GM12801 (cell line): ENCODE results near the gene TRIM33.

Source experiments
- TF ChIP-seq, protein P1 (sequence below): IDR thresholded peaks from one replicate; pipeline ENCODE4 v1.5.1; 2011; ENCODE audit warnings: control low read depth; ENCODE audit not compliant: insufficient read length; ENCODE audit errors: extremely low read depth

The TRIM33 gene

DNA sequence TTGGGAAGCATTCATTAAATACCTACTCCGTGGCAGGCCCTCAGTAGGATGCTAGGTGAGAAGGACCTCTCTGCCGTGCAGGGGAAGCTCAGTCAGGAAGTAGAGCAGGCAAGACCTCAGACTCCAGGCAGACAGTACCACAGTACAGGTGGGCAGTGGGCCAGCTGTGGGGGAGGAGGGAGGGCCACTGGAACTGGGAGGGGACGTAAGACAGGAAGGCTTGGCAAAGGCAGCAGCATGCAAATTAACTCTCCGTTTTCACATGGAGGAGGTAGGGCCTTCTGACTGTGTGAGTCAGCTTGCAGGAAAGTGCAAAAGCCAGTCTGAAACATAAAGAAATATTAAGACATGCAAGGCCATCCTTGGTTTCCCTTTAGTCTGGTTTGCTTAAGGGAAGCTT lies 157.7 kb downstream of the TRIM33 start:
- TF ChIP-seq, protein P1, sequence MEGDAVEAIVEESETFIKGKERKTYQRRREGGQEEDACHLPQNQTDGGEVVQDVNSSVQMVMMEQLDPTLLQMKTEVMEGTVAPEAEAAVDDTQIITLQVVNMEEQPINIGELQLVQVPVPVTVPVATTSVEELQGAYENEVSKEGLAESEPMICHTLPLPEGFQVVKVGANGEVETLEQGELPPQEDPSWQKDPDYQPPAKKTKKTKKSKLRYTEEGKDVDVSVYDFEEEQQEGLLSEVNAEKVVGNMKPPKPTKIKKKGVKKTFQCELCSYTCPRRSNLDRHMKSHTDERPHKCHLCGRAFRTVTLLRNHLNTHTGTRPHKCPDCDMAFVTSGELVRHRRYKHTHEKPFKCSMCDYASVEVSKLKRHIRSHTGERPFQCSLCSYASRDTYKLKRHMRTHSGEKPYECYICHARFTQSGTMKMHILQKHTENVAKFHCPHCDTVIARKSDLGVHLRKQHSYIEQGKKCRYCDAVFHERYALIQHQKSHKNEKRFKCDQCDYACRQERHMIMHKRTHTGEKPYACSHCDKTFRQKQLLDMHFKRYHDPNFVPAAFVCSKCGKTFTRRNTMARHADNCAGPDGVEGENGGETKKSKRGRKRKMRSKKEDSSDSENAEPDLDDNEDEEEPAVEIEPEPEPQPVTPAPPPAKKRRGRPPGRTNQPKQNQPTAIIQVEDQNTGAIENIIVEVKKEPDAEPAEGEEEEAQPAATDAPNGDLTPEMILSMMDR, result no peak

DNA sequence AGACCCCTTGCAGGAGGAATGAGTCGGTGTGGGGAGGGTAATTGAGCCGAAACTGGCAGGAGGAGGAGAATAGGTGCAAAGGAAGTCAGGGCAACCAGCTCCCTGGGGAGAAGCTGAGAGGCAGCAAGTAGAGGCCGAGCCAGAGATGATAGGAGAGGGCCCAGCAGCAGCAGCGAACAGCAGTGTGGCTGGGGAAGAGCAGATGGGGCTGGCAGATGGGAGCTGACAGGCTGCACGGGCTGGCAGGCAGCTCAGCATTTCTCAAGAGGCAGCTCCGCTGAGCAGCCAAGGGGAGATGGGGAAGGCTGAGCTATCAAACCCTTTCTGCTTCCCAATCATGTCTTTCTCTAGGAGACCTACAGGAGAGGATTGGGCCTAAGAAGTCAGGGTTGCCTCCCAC lies 158.2 kb downstream of the TRIM33 start:
- TF ChIP-seq, protein P1, result no peak

DNA sequence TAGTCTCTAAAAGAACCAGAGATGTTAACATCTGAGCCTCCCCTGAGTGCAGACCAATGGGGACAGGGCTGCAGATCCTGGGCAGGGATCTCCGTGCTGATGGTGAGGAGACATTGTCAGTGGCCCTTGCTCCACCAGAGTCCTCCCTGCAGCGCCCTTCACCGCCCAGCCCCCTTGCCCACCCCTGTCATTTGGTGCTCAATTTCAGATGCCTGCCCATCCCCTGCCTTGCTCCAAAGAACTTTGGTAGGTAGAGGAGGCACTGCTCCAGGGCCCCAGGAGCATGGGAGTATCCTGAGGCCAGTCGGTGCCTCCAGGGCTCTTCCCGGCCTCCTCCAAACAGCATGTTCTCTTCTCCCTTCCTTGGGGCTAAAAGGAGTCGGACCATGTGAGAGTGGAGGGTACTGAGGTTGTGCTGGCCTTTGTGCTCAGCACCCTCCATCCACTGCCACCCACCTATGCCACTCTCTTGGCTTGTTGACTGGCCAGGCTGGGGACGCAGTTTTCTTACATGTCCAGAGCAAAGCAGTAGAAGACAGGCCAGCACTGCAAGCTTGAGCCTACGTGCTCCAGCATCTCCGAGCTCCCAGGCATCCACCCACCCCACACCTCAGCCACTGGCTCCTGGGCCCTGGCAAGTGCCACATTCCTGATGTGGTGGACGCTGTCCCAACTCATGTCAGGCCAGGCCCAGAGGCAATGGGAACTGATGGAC lies 160.1 kb downstream of the TRIM33 start:
- TF ChIP-seq, protein P1, result no peak

DNA sequence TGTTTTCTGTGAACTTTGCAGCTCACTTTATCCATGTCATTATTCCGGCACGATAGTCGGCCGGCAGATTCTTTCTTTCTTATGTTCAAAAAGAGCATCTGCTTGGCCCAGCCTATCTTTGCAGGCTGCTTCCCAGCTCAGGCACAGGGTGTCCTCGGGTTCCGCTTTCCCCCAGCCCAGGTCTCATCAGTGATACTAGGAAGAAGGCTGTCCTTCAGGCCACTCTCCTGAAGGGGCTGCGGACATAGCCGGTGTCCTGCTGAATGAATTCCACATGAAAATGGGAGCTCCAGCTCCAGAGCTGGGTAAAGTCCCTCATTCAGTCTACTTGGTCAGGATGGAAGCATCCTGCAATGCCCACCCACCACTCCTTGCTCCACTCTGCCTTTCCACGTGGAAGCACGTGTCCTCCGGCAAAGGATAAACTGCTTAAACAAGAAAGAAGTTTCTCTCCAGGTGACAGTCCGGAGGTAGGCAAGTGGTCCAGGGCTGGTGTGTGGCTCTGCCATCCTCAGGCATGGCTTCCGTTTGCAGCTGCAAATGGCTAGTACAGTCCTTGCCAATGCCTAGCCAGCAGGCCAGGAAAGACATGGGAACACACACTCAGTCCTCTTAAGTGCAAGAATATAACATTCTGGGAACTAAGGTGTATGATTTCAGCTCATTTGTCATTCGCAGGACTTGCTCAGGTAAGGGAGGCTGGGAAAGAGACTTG lies 161.0 kb downstream of the TRIM33 start:
- TF ChIP-seq, protein P1, result no peak

DNA sequence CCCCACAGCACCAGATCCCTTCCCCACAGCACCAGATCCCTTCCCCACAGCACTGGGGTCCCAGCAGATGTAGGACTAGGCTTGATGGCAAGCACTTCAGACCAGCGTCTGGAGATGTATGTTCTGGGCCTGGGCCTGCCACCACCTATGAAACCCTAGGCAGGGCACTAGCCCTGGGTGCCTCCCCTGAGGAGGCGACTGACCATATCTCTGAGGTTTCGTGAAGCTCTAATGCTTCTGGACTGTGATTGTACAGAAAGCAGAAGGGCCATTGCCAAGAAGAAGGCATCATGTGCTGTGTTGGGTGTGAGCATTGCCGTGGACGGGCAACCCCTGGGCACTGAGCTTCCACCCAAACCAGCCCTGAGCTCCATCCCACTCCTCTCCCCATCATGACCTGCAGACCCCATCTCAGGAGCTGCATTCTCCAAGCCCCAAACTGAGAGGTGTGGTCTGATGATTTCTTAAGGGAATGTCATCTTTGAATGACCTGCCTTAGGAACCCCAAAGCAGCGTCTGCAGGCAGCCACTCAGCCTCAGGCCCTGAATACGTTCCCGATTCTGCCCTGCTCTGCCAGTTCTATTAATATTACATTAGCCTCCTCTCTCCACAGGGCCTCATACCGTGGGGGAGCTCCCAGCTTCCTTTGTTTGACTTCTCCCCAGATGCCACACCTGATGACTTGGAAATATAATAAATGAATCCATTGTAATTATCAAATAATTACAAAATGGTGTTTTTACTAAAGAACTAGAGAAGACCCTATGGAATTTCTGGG lies 163.4 kb downstream of the TRIM33 start:
- TF ChIP-seq, protein P1, result no peak

DNA sequence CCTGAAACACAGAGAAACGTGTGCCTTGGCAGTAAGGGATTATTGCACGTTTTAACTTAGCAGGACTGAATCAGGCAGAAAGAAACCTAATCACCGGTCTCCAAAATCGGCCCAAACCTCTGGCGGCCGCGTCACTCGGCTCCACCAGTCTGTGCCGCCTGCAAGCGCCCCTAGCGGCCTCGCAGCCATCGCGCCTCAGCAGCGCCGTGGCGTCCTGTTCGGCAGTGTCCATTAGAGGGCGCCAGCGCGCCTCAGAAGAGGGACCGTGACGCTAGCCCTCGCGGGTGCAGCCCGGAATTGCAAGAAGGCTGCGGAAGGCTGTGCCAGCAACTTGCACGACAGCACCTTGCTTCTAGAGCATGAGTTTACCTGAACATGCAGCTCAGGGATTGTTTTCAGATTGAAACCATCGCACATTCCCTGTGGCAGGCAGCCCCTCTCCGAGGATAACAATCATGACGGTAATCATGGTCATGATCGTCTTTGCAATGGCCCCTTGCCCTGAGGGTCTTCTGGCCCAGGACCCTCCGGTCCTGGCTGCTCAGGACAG lies 164.4 kb downstream of the TRIM33 start:
- TF ChIP-seq, protein P1, result peak; percentile 99

DNA sequence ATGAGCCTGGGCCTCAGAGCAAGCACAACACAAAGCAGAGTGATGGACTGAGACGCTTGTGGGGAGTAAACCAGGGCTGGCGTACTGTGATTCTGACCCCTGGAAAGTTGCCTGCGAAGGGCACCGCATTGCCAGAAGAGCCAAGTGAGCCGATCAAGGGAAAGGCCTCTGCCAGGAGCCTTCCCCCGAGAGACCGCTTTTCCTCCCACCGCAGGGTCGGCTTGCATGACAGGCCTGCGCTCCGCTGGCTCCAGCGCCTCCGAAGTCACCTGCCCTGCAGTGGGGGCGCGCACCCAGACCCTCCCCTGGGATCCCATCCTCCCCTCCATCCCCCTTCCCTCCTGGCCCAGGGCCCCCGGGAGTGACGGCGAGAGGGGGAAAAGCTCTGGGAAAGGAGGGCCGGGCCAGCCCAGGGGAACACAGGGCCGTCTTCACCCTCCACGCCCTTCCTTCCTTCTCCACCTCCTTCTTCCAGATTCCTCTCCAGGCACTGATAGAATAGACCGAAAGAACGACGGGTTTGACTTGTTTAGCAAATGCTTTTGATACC lies 165.0 kb downstream of the TRIM33 start:
- TF ChIP-seq, protein P1, result no peak
